Lung (tissue), 12 donors: ENCODE results near the gene ESRRB. TPM values are rescaled to one million over a fixed set of nuclear protein-coding genes. Genes with fewer than 3 reads are reported as not detected.

Experiments used
- ATAC-seq: fragments of 200-7000 bp; cut with Tn5 transposase; one replicate; pipeline ENCODE4 v1.9.1; 2020; ENCODE audit warnings: moderate number of reproducible peaks; ENCODE audit not compliant: insufficient read depth, low FRiP score
- DNase-seq, 3 donors: peaks; one replicate each; pipeline ENCODE4 v3.0.0-alpha.2; 2013 to 2017
- H3K27ac ChIP-seq, 2 donors: one replicate each; pipeline ENCODE4 v1.5.1; 2013; ENCODE audit warnings: mild to moderate bottlenecking in 2 of 2, moderate library complexity in 2 of 2, control low read depth in 1 of 2, inconsistent platforms in 1 of 2, low read depth in 1 of 2, low read length in 1 of 2
- H3K27me3 ChIP-seq, 3 donors: one replicate each; pipeline ENCODE4 v1.5.1; 2013; ENCODE audit warnings: low read length in 2 of 3; ENCODE audit not compliant: control insufficient read depth in 3 of 3, insufficient read depth in 3 of 3
- H3K36me3 ChIP-seq, 4 donors: one replicate each; pipeline ENCODE4 v1.5.1; 2013; ENCODE audit warnings: low read length in 4 of 4, mild to moderate bottlenecking in 1 of 4, moderate library complexity in 1 of 4; ENCODE audit not compliant: control insufficient read depth in 4 of 4, insufficient read depth in 4 of 4
- H3K4me1 ChIP-seq, 5 donors: one replicate each; pipeline ENCODE4 v1.5.1; 2013; ENCODE audit warnings: low read length in 5 of 5, mild to moderate bottlenecking in 2 of 5, moderate library complexity in 1 of 5; ENCODE audit not compliant: control insufficient read depth in 5 of 5, insufficient read depth in 5 of 5
- H3K4me3 ChIP-seq: one replicate; pipeline ENCODE4 v1.5.1; 2013; ENCODE audit warnings: mild to moderate bottlenecking, control low read depth, moderate library complexity
- H3K9ac ChIP-seq, 2 donors: one replicate each; pipeline ENCODE4 v1.5.1; 2013; ENCODE audit warnings: low read length in 2 of 2, control low read depth in 1 of 2; ENCODE audit not compliant: insufficient read depth in 1 of 2
- H3K9me3 ChIP-seq, 4 donors: one replicate each; pipeline ENCODE4 v1.5.1; 2013; ENCODE audit warnings: low read length in 3 of 4, mild to moderate bottlenecking in 1 of 4, moderate library complexity in 1 of 4; ENCODE audit not compliant: control insufficient read depth in 4 of 4, insufficient read depth in 3 of 4
- CTCF ChIP-seq: IDR thresholded peaks from 2 replicates; pipeline ENCODE4 v1.5.1; 2012; ENCODE audit warnings: mild to moderate bottlenecking; ENCODE audit errors: control extremely low read depth, extremely low read depth
- WGBS, 2 donors: extraction: QIAGEN DNeasy Blood & Tissue Kit; methylation state at CpG; one replicate each; pipeline ENCODE4 v1.1.7; 2013; 5-methylcytosine and 5-hydroxymethylcytosine counted together
- polyA plus RNA-seq, 2 donors: library from polyadenylated mRNA; stranded (reverse); fragments of 200-250 nt; gene quantifications; one replicate each; pipeline ENCODE4 v1.2.1, GENCODE V29; 2013
- total RNA-seq, 2 donors: library from RNA; depleted of rRNA in 1 of 2; stranded (reverse); fragments of >200 nt in 1 of 2; gene quantifications; one replicate each; pipeline ENCODE4 v1.2.1, GENCODE V29; 2014 to 2021
- donor health status: control.
- donor health status: control.
- donor health status: Bipolar disorder and iron deficiency.
- donor health status: healthy.
- donor health status: DM: yes; HTN: yes; CAD: no.

Gene ESRRB
- total and polyA plus RNA-seq, 4 donors = 0.02 to 0.26 (median 0.18) TPM

GRCh38 chr14:76329154-76329928, 46.6 kb upstream of the ESRRB start:
- no peak for DNase-seq
- TF ChIP-seq CTCF = no peak
- H3K27ac ChIP-seq = no peak overlapping the region
- no peak overlapping the region for H3K9ac ChIP-seq
- 8 to 11% methylated on average over 27 of the region's 27 CpGs for WGBS, 2 donors
- H3K27me3 ChIP-seq = peaks cover 4 to 36% (median 18%) of the 10 kb centered on the region in 3 donors
- no peaks in the 10 kb centered on the region for H3K36me3 ChIP-seq
- H3K4me1 ChIP-seq = peaks cover 0 to 4% (median 0%) of the 10 kb centered on the region in 5 donors
- H3K4me3 ChIP-seq = no peak overlapping the region
- no peaks in the 10 kb centered on the region for H3K9me3 ChIP-seq
- no peak for ATAC-seq

GRCh38 chr14:76329951-76330350, 46.0 kb upstream of the ESRRB start:
- TF ChIP-seq CTCF = no peak
- H3K9me3 ChIP-seq = no peaks in the 10 kb centered on the region

GRCh38 chr14:76330411-76331327, 45.3 kb upstream of the ESRRB start:
- Histone ChIP-seq H3K27me3 (peaks cover 4 to 36% (median 18%) of the 10 kb centered on the region in 3 donors), H3K9me3 (no peaks in the 10 kb centered on the region), H3K9ac (no peak overlapping the region), H3K27ac (no peak overlapping the region), H3K36me3 (no peaks in the 10 kb centered on the region), H3K4me3 (no peak overlapping the region), H3K4me1 (peaks cover 0 to 4% (median 0%) of the 10 kb centered on the region in 5 donors)
- ATAC-seq = no peak
- no peak for DNase-seq
- 48 to 56% methylated on average over 17 of the region's 17 CpGs for WGBS, 2 donors
- no peak for TF ChIP-seq CTCF

More at GRCh38 chr14:76329951-76330350, 46.0 kb upstream of the ESRRB start:
- no peak overlapping the region for H3K4me3 ChIP-seq
- H3K36me3 ChIP-seq = no peaks in the 10 kb centered on the region
- peaks cover 4 to 36% (median 18%) of the 10 kb centered on the region in 3 donors for H3K27me3 ChIP-seq
- no peak overlapping the region for H3K9ac ChIP-seq
- ATAC-seq (no peak), DNase-seq (no peak)
- peaks cover 0 to 4% (median 0%) of the 10 kb centered on the region in 5 donors for H3K4me1 ChIP-seq
- WGBS, 2 donors = 33 to 39% methylated on average over 12 of the region's 12 CpGs
- no peak overlapping the region for H3K27ac ChIP-seq
